Liver (tissue), 3 donors: Measurements from ENCODE around the gene MPRIP.
A peak's percentile ranks its signal among the peaks of the same experiment; 100 is the strongest.

ENCODE experiments used
- EGR1 ChIP-seq, 2 donors: IDR thresholded peaks; 2 replicates each; pipeline ENCODE4 v1.6.1; 2016 to 2018; ENCODE audit warnings: antibody characterized with exemption in 2 of 2, low read depth in 2 of 2
- FOXA1 ChIP-seq: IDR thresholded peaks from 2 replicates; pipeline ENCODE4 v1.6.1; 2016; ENCODE audit warnings: antibody characterized with exemption
- JUND ChIP-seq, 2 donors: IDR thresholded peaks; 2 replicates each; pipeline ENCODE4 v1.6.1; 2016; ENCODE audit warnings: antibody characterized with exemption in 2 of 2
- RAD21 ChIP-seq, 2 donors: IDR thresholded peaks; 2 replicates each; pipeline ENCODE4 v1.6.1; 2016; ENCODE audit warnings: antibody characterized with exemption in 2 of 2, mild to moderate bottlenecking in 2 of 2
- TAF1 ChIP-seq: conservative IDR thresholded peaks from 2 replicates; pipeline ENCODE4 v1.6.1; 2016; ENCODE audit warnings: antibody characterized with exemption, mild to moderate bottlenecking
- YY1 ChIP-seq: IDR thresholded peaks from 2 replicates; pipeline ENCODE4 v1.6.1; 2016; ENCODE audit warnings: antibody characterized with exemption, mild to moderate bottlenecking
- TF ChIP-seq, protein P1 (sequence below): fragments of 150-350 bp; IDR thresholded peaks from 2 replicates; pipeline ENCODE4 v1.5.1; 2017; ENCODE audit warnings: improper control_type of control experiment, low read depth, low read length; ENCODE audit not compliant: missing input control
- TF ChIP-seq, protein P2 (sequence below): IDR thresholded peaks from 2 replicates; pipeline ENCODE4 v1.6.1; 2016; ENCODE audit warnings: antibody characterized with exemption
- TF ChIP-seq, protein P3 (sequence below): IDR thresholded peaks from 2 replicates; pipeline ENCODE4 v1.6.1; 2016; ENCODE audit warnings: antibody characterized with exemption, mild to moderate bottlenecking
- TF ChIP-seq, protein P4 (sequence below): IDR thresholded peaks from 2 replicates; pipeline ENCODE4 v1.6.1; 2016; ENCODE audit warnings: antibody characterized with exemption
- TF ChIP-seq, protein P5 (sequence below): IDR thresholded peaks from 2 replicates; pipeline ENCODE4 v1.6.1; 2016; ENCODE audit warnings: antibody characterized with exemption
- donor health status: healthy.
- donor health status: healthy.

DNA sequence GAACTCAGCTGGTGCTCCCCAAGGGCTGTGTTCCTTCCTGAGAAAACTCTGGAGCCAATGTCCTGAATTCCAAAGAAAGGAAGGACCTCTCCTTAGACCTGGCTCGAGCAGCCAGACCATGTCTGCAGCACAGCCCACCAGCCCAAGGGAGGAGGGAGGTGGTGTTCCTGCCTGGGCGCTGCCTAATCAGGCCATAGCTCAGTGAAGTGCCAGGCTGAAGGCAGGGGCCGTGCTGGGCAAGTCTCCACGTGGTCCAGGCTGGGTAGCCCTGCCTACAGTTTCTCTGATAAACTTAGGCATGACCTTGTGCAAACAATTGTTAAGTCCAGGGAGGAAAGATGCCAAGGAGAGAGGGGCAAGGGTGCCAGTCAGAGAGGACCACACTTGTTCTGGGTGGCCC is 76.8 kb downstream of the MPRIP start:
- TF ChIP-seq EGR1 (IDR thresholded peaks at IDR 0.05; ENCODE audit: low read depth in 2 of 2) (no peak), FOXA1 (no peak), YY1 (no peak), RAD21 (IDR thresholded peaks at IDR 0.05) (peak in 1 of 2 donors; percentile 26), JUND (IDR thresholded peaks at IDR 0.05) (no peak), TAF1 (no peak)
- TF ChIP-seq, protein P1, sequence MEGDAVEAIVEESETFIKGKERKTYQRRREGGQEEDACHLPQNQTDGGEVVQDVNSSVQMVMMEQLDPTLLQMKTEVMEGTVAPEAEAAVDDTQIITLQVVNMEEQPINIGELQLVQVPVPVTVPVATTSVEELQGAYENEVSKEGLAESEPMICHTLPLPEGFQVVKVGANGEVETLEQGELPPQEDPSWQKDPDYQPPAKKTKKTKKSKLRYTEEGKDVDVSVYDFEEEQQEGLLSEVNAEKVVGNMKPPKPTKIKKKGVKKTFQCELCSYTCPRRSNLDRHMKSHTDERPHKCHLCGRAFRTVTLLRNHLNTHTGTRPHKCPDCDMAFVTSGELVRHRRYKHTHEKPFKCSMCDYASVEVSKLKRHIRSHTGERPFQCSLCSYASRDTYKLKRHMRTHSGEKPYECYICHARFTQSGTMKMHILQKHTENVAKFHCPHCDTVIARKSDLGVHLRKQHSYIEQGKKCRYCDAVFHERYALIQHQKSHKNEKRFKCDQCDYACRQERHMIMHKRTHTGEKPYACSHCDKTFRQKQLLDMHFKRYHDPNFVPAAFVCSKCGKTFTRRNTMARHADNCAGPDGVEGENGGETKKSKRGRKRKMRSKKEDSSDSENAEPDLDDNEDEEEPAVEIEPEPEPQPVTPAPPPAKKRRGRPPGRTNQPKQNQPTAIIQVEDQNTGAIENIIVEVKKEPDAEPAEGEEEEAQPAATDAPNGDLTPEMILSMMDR, result no peak
- TF ChIP-seq, protein P2, sequence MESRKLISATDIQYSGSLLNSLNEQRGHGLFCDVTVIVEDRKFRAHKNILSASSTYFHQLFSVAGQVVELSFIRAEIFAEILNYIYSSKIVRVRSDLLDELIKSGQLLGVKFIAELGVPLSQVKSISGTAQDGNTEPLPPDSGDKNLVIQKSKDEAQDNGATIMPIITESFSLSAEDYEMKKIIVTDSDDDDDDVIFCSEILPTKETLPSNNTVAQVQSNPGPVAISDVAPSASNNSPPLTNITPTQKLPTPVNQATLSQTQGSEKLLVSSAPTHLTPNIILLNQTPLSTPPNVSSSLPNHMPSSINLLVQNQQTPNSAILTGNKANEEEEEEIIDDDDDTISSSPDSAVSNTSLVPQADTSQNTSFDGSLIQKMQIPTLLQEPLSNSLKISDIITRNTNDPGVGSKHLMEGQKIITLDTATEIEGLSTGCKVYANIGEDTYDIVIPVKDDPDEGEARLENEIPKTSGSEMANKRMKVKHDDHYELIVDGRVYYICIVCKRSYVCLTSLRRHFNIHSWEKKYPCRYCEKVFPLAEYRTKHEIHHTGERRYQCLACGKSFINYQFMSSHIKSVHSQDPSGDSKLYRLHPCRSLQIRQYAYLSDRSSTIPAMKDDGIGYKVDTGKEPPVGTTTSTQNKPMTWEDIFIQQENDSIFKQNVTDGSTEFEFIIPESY, result no peak
- TF ChIP-seq, protein P3, sequence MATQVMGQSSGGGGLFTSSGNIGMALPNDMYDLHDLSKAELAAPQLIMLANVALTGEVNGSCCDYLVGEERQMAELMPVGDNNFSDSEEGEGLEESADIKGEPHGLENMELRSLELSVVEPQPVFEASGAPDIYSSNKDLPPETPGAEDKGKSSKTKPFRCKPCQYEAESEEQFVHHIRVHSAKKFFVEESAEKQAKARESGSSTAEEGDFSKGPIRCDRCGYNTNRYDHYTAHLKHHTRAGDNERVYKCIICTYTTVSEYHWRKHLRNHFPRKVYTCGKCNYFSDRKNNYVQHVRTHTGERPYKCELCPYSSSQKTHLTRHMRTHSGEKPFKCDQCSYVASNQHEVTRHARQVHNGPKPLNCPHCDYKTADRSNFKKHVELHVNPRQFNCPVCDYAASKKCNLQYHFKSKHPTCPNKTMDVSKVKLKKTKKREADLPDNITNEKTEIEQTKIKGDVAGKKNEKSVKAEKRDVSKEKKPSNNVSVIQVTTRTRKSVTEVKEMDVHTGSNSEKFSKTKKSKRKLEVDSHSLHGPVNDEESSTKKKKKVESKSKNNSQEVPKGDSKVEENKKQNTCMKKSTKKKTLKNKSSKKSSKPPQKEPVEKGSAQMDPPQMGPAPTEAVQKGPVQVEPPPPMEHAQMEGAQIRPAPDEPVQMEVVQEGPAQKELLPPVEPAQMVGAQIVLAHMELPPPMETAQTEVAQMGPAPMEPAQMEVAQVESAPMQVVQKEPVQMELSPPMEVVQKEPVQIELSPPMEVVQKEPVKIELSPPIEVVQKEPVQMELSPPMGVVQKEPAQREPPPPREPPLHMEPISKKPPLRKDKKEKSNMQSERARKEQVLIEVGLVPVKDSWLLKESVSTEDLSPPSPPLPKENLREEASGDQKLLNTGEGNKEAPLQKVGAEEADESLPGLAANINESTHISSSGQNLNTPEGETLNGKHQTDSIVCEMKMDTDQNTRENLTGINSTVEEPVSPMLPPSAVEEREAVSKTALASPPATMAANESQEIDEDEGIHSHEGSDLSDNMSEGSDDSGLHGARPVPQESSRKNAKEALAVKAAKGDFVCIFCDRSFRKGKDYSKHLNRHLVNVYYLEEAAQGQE, result no peak
- TF ChIP-seq, protein P4, sequence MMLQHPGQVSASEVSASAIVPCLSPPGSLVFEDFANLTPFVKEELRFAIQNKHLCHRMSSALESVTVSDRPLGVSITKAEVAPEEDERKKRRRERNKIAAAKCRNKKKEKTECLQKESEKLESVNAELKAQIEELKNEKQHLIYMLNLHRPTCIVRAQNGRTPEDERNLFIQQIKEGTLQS, result no peak
- TF ChIP-seq, protein P5, sequence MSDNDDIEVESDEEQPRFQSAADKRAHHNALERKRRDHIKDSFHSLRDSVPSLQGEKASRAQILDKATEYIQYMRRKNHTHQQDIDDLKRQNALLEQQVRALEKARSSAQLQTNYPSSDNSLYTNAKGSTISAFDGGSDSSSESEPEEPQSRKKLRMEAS, result no peak
